Measurements from ENCODE around the gene NFRKB.
"Not testable (repeated sequence)": the region's sequence is repeated elsewhere in the genome, so short reads cannot be mapped to it uniquely, and the experiment has no call there.

NFRKB gene

DNA sequence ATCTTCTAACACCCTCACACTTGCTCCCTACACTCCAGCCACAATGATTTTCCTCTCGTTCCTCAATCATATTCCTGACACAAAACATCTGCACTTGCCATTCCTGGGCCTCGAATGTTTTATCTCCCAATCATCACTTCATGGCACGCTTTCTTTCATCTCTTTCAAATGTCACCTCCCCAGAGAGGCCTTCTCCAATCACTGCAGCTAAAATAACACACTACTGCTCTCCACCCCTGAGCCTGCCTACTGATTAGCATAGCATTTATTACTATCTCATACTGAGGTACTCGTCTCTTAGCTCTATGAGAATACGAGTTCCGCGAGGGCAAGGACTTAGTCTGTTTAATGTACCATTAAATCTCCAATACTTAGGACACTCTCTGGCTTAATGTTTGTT lies 23.5 kb downstream of the NFRKB start:
- DNase-seq (ENCODE audit: extremely low read depth, low read depth): no peak
- TF ChIP-seq, protein P1, sequence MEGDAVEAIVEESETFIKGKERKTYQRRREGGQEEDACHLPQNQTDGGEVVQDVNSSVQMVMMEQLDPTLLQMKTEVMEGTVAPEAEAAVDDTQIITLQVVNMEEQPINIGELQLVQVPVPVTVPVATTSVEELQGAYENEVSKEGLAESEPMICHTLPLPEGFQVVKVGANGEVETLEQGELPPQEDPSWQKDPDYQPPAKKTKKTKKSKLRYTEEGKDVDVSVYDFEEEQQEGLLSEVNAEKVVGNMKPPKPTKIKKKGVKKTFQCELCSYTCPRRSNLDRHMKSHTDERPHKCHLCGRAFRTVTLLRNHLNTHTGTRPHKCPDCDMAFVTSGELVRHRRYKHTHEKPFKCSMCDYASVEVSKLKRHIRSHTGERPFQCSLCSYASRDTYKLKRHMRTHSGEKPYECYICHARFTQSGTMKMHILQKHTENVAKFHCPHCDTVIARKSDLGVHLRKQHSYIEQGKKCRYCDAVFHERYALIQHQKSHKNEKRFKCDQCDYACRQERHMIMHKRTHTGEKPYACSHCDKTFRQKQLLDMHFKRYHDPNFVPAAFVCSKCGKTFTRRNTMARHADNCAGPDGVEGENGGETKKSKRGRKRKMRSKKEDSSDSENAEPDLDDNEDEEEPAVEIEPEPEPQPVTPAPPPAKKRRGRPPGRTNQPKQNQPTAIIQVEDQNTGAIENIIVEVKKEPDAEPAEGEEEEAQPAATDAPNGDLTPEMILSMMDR (IDR thresholded peaks at IDR 0.05; ENCODE audit: low read depth, low read length): no peak

DNA sequence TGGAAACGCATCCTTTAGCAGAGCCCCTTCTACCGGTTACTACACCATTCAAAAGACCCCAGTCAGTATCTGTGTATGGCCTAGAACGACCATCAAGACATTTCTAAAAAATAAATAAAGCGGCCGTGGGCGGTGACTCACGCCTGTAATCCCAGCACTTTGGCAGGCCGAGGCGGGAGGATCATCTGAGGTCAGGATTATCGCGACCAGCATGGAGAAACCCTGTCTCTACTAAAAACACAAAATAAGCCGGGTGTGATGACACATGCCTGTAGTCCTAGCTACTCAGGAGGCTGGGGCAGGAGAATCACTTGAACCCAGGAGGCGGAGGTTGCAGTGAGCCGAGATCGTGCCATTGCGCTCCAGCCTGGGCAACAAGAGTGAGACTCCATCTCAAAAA lies 26.8 kb downstream of the NFRKB start:
- DNase-seq (ENCODE audit: extremely low read depth, low read depth): not testable (repeated sequence)

DNA sequence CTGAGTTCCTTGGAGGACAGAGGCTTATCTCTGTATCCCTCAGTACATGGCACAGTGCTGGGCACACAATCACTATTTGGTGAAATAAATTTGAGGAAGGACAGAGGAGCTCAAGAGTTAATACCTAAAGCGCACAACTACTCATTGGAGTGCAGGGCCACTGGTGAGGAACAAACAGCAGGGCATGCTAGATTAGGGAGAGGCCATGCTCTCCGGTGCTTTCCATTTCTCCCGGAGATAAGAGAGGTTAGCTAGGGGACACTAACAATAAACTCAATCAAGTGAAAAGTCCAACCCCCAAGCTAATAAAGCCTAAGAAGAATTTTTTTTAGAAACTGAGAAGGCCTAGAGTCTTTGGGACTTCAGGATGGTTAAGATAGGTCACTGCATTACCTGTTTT lies 29.1 kb downstream of the NFRKB start:
- TF ChIP-seq, protein P1 (IDR thresholded peaks at IDR 0.05; ENCODE audit: low read depth, low read length): no peak
- DNase-seq (ENCODE audit: extremely low read depth, low read depth): no peak

DNA sequence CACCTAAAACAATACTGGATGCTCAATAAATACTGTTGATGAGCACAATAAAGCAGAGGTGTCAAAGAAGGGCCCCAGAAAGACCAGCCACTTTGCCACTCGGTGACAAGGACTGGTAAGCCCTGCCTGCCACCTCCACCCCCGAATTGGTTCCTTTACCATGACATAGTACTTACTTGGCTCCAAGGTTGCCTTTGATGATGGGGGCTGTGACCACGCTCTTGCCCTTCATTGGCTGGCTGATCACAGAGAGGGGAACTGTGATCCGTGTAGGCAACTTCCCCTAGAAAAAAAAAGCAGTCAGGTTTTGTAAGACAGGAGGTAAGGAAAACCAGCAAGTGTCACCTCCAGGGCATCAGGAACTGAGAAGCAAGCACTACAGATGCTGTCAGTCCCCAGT lies 29.7 kb downstream of the NFRKB start:
- TF ChIP-seq, protein P1 (IDR thresholded peaks at IDR 0.05; ENCODE audit: low read depth, low read length): no peak

DNA sequence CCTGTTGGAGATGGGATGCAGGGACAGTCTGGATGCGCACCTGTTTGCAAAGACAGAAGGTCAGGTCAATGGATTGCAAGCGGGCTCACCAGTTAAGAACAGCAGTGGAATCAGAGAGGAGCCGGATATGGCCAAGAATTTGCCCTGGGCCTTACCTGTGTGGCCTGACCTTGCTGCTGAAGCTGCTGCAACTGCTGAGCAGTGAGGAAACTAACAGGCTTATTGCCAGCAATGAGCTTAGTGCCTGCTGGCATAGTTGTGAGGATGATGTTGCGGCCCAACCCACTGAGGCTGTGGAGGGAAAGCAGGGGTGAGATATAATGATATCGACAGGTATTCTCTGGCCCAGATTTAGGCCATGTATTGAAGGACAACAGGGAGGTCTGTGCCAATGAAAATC lies 30.6 kb downstream of the NFRKB start:
- TF ChIP-seq, protein P1 (IDR thresholded peaks at IDR 0.05; ENCODE audit: low read depth, low read length): no peak
- no peak for DNase-seq (ENCODE audit: extremely low read depth, low read depth)

More for the DNA sequence above, 29.7 kb downstream of the NFRKB start:
- no peak for DNase-seq (ENCODE audit: extremely low read depth, low read depth)

DNA sequence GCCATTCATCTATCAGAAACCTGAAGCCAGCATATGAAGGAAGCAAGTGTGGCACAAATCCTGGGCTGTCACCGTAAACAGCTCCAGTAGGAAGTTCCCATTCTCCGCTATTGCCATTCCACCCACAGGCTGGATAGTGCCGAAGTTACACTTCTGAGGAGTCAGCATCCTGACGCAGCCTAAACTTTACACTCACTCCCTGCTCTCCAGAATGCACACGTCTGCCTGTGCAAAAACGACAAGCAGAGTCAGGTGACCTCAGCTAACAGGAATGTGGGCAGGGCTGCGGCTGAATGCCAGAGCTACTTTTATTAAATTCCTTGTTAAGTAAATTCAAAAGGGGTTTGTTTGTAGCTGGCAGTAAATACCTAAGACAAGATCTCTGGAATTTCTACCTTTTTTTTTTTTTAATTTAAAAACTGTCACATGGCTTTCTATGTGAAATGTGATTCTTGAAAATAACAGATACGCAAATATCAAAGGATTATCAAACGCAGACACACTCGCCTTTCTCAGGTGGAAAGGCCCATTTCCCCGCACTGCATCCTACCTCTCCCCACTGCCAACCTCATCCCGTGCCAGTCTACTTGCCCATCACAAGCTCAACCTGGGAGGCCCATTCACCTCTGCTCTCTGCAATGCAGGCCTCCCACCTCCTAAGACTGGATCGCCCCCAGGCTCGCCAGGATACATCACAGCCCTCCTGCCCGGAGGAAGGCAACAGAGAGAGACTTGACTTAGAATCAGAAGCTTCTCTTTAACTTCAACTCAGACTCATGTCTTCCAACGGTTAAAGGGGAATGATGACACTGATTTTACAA lies 33.5 kb downstream of the NFRKB start:
- peak; percentile 53 for DNase-seq (ENCODE audit: extremely low read depth, low read depth)
- TF ChIP-seq, protein P1 (IDR thresholded peaks at IDR 0.05; ENCODE audit: low read depth, low read length): no peak

DNA sequence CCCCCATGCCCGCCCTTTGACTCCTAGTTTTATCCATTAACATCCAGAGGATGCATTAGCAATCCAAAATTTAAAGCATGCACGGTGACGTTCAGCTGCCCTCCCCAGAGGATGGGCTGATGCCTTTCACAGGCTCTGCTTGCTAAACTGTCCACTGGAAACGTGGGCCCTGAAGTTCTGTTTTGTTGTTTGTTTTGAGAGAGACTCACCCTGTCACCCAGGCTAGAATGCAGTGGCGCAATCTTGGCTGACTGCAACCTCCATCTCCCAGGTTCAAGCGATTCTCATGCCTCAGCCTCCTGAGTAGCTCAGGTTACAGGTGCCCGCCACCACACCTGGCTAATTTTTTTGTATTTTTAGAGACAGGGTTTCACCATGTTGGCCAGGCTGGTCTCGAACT lies 39.3 kb downstream of the NFRKB start:
- TF ChIP-seq, protein P1 (IDR thresholded peaks at IDR 0.05; ENCODE audit: low read depth, low read length): no peak
- no peak for DNase-seq (ENCODE audit: extremely low read depth, low read depth)

DNA sequence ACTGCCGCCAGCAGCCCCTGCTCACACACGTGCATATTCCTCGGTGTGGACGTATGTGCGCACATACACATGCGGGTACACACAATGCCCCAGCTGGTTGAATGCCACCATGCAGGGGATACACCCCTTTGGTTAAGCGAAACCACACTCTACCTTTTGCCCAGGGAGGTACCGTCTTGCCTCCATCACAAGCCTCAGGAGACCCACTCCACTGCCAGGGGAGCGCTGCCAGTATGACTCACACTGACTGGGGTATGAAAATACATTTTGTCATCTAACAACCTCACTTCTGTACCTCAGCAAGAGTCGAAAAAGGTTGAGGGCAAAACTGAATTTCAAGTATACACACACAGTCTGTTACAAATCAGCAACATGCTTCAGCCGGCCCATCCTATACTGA lies 40.3 kb downstream of the NFRKB start:
- no peak for DNase-seq (ENCODE audit: extremely low read depth, low read depth)
- TF ChIP-seq, protein P1 (IDR thresholded peaks at IDR 0.05; ENCODE audit: low read depth, low read length): no peak
